AG08396 (cell line): ENCODE results near the gene HACD4.
A peak's percentile ranks its signal among the peaks of the same experiment; 100 is the strongest.

Experiments
- DNase-seq: peaks from one replicate; pipeline ENCODE4 v3.0.0; 2012; ENCODE audit warnings: low spot score, mixed read lengths

Gene HACD4

GRCh38 chr9:21031091-21031807 is at the start of gene HACD4:
TSS of gene HACD4 (minus strand) at chr9:21031640. CDS start at chr9:21031590, 50 bp downstream.
- peak; percentile 78 for DNase-seq

GRCh38 chr9:21080793-21081192 is 49.4 kb upstream of the HACD4 start:
- no peak for DNase-seq

- no peak for DNase-seq
Measured at GRCh38 chr9:21078702-21079101, 47.3 kb upstream of the HACD4 start.

GRCh38 chr9:21077781-21078180 is 46.3 kb upstream of the HACD4 start, which contains the start of gene IFNB1:
TSS of gene IFNB1 (minus strand) at chr9:21077942. CDS start at chr9:21077869, 73 bp downstream.
- DNase-seq, result no peak

- DNase-seq, result no peak
Measured at GRCh38 chr9:21075484-21075883, 44.0 kb upstream of the HACD4 start.

GRCh38 chr9:21070906-21071305 is 39.5 kb upstream of the HACD4 start:
- DNase-seq, result no peak

- DNase-seq, result peak; percentile 76
Measured at GRCh38 chr9:21070171-21070571, 38.7 kb upstream of the HACD4 start.

- no peak for DNase-seq
Measured at GRCh38 chr9:21060919-21061561, 29.6 kb upstream of the HACD4 start.

GRCh38 chr9:21056931-21057330 is 25.5 kb upstream of the HACD4 start:
- no peak for DNase-seq

GRCh38 chr9:21053851-21054250 is 22.4 kb upstream of the HACD4 start:
- DNase-seq, result no peak

- DNase-seq, result no peak
Measured at GRCh38 chr9:21047281-21047691, 15.8 kb upstream of the HACD4 start.

GRCh38 chr9:21043841-21044240 is 12.4 kb upstream of the HACD4 start:
- no peak for DNase-seq

GRCh38 chr9:21042466-21042865 is 11.0 kb upstream of the HACD4 start:
- no peak for DNase-seq

- no peak for DNase-seq
Measured at GRCh38 chr9:21039302-21039701, 7.9 kb upstream of the HACD4 start.

- DNase-seq, result no peak
Measured at GRCh38 chr9:21037278-21037677, 5.8 kb upstream of the HACD4 start.

GRCh38 chr9:21031808-21032183 is 356 bp upstream of the HACD4 start:
- DNase-seq, result no peak

GRCh38 chr9:21030389-21031035 is 928 bp downstream of the HACD4 start:
- peak; percentile 29 for DNase-seq

GRCh38 chr9:21029661-21030060 is 1.8 kb downstream of the HACD4 start:
- DNase-seq, result no peak

- peak; percentile 14 for DNase-seq
Measured at GRCh38 chr9:21028466-21028865, 3.0 kb downstream of the HACD4 start.

- DNase-seq, result peak; percentile 22
Measured at GRCh38 chr9:21027295-21027694, 4.1 kb downstream of the HACD4 start.

- no peak for DNase-seq
Measured at GRCh38 chr9:21023861-21024260, 7.6 kb downstream of the HACD4 start.

- DNase-seq, result no peak
Measured at GRCh38 chr9:21018177-21018576, 13.3 kb downstream of the HACD4 start.
